Vagina (tissue), 2 donors: Measurements from ENCODE around the gene NAGPA.

Source experiments
- POLR2AphosphoS5 ChIP-seq, 2 donors: sonication (generic); formaldehyde crosslinking; IDR thresholded peaks; one replicate each; pipeline ENCODE4 v1.9.0; 2017; ENCODE audit warnings: antibody characterized with exemption in 2 of 2, mild to moderate bottlenecking in 2 of 2, low read depth in 1 of 2; ENCODE audit not compliant: insufficient read depth in 1 of 2
- TF ChIP-seq, protein P1 (sequence below), 3 experiments: fragments of 450-650 bp in 2 of 3; fragments of 200-600 bp in 1 of 3; sonication (generic) in 1 of 3; IDR thresholded peaks; one replicate each; pipeline ENCODE4 v1.5.1; 2017 to 2019; ENCODE audit warnings: antibody characterized with exemption in 3 of 3, mild to moderate bottlenecking in 2 of 3, moderate library complexity in 2 of 3

DNA sequence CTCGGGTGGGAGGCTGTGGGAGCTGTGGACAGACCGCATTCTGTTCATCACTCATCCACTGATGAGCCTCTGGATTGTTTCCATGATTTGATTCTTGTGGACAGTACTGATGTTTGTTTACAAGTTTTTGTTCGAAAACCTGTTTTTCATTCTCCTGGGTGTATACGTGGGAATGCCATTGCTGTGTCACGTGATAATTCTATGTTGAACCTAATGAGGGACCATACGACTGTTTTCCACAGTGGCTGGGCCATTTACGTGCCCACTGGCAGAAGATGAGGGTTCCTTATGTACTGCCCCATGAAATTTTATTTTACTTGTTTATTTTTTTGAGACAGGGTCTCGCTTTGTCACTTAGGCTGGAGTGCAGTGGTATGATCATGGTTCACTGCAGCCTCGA lies 35.3 kb upstream of the NAGPA start:
- TF ChIP-seq, protein P1, sequence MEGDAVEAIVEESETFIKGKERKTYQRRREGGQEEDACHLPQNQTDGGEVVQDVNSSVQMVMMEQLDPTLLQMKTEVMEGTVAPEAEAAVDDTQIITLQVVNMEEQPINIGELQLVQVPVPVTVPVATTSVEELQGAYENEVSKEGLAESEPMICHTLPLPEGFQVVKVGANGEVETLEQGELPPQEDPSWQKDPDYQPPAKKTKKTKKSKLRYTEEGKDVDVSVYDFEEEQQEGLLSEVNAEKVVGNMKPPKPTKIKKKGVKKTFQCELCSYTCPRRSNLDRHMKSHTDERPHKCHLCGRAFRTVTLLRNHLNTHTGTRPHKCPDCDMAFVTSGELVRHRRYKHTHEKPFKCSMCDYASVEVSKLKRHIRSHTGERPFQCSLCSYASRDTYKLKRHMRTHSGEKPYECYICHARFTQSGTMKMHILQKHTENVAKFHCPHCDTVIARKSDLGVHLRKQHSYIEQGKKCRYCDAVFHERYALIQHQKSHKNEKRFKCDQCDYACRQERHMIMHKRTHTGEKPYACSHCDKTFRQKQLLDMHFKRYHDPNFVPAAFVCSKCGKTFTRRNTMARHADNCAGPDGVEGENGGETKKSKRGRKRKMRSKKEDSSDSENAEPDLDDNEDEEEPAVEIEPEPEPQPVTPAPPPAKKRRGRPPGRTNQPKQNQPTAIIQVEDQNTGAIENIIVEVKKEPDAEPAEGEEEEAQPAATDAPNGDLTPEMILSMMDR (IDR thresholded peaks at IDR 0.05), result no peak
- no peak for TF ChIP-seq POLR2AphosphoS5 (IDR thresholded peaks at IDR 0.05; ENCODE audit: insufficient read depth in 1 of 2, low read depth in 1 of 2)
